Stimulated activated CD8-positive, alpha-beta memory T cell treated with anti-CD3 and anti-CD28 coated beads, Interleukin-4, amount 100 ng/mL, for 24 hours (primary cell): ENCODE data around the gene QSOX1.

Experiments
- DNase-seq: peaks from one replicate; pipeline ENCODE4 v3.0.0-alpha.2; 2020; ENCODE audit warnings: low read depth

The QSOX1 gene

DNA sequence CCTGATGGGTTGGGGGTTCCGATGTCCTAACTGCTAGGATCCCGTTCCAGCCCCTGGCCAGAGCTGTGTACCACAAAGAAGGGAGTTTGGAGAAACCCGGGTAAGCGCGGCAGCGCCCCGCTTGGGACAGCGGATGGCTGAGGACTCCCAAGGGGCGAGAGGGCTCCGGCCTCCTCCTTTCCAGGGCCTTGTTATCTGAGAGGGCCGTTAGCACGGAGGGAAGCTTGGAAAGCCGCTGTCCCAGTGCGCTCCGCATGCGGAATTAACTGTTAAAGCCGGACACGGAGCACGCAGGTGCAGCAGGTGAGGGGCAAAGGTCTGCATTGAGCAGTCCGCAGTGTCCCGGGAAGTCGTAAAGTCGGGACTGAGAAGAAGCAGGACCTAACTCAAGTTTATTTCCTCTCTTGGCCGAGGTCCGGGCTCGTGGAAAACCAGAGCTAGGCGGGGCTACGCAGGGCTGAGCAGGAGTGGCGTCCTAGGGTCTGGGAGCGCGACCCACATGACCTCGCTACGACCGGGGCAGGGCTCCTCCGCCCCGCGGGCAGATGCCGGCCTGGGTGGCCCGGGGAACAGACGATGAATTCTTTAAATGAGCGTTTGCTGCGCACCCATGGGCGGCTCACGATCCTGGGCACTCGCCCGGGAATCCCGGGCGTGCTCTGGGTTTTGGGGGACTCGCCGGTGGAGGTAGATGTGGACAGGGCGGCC lies 79.9 kb downstream of the QSOX1 start:
- no peak for DNase-seq

GRCh38 chr1:180235077-180235501 lies 80.4 kb downstream of the QSOX1 start:
- DNase-seq: no peak

DNA sequence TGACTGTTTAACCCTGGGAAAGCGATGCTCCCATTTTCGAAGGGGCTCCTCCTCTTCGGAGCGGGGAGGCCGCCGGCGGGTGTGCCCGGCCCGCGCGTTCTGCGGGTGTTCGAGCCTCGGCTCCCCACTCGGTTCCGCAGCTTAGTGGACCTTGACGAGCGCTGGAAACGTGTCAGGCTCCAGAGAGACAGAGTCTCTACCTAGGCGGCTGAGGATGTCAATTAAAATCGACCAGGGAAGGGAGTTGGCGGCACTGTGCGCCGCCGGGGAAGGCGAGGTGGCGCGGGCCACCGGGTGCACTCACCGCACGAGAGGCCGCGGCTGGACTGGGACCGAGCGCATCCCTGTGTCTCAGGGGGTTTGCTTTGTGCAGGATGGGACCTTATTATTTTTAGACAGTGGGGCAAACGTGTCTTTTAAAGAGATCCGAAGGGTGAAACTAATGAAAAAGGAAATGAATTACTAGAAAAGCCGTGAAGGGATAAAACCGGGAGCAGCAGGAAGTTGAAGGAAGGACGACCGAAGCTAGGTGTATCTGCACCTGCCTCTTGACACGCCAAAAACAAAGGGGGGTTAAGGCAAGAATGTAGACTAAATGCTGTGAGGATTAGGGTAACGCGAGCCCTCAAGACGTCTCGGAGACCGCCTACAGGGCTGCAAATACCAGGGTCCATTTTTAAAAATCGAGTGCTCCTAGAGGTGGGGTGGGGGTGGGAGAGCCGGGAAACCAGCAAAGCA lies 81.0 kb downstream of the QSOX1 start:
- no peak for DNase-seq

DNA sequence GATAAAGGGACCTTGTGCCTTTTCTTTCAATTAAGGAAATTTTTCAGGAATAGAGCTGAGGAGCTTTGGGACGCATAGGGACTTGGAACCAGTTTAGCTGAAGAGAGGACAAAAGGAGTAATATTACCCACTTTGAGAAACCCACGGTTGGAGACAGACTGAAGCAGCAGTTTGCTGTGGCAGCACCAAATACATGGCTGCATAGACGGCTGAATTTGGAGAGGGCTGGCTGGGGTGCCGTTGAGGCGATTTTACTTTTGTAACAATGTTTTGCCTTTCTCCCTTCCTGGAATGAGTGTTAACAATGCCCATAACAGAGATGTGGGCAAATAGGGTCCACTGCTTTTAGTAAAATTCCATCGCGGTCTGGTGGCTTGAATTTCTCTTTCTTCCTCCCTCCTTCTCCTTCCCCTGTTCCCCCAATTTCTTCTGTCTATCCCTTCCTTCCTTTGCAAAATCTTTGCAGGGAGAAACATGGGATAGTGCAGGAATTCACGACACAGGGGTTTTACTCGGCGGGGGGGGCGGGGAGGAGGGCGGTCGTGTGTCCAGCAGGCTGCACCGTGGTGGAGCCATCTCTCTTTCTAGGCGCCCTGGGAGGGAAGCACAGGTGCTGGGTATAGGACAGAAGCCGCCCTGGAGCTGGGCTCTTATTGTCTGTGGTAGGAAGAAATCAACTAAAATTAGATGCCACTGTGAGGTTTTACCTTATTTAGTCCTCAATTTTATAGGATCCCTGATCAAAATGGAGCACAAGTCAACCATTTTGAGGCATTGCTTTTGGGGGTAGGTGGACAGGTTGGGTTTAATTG lies 82.2 kb downstream of the QSOX1 start:
- no peak for DNase-seq

GRCh38 chr1:180237869-180238476 lies 83.3 kb downstream of the QSOX1 start:
- DNase-seq: no peak

DNA sequence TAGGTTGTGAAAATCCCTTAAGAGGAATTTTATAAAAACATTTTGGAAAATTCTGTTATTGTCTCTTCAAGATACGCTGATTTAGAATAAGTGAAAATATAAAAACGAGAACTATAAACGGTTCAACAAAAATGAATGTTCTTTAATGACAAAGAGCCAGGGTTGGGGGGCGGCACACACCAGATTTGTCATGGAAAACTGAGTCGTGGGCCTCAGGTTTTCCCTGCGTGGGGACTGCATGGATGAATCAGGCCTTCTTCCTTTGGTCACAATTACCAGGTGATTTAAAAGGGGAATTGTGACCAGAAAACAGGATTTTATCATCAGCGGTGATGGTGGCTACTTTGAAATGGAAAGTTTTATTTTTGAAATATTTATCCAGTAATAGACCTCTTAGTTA lies 84.0 kb downstream of the QSOX1 start:
- no peak for DNase-seq

DNA sequence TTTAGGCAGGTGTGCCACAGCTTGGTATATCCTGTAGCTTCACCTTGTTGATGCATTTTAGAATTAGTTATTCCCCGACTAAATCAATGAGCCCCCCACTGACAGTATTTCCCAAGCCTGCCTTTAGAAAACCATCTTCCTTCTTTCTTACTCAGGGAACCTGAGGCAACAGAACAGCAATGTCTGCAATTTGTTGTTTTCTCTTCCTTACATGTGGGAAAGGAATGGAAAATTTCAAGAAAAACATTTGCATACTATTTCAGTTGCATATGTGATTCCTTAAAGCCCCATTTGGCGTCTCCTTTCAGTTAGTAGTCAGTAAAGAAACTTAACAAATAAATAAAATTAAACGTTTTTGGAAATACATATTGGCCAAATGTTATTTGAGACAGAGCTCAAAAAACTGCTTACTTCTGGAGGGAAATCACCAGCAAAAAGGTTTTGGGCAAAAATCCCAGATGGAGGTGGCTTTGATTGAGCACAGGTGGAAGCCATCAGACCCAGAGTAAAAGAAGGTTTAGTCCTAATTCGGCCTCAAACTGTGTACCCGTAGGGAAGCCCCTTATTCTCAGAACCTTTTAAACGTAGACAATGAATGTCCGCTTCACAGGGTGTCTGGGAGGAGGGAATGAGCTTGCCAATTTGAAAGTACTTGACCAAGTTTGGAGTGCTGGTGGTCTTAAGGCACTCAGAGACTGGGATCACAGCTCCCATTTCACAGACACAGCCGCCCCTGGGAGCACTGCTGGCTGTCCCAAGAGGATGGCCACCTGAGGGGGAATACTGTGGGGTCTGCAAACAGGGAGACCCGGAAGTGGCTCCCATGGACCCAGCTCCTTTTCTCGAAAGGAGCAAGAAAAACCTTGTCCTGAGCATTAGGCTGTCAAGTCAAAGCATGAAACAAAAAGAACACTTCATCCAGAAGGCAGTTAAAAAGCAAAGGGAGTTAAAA lies 84.8 kb downstream of the QSOX1 start:
- DNase-seq: no peak

DNA sequence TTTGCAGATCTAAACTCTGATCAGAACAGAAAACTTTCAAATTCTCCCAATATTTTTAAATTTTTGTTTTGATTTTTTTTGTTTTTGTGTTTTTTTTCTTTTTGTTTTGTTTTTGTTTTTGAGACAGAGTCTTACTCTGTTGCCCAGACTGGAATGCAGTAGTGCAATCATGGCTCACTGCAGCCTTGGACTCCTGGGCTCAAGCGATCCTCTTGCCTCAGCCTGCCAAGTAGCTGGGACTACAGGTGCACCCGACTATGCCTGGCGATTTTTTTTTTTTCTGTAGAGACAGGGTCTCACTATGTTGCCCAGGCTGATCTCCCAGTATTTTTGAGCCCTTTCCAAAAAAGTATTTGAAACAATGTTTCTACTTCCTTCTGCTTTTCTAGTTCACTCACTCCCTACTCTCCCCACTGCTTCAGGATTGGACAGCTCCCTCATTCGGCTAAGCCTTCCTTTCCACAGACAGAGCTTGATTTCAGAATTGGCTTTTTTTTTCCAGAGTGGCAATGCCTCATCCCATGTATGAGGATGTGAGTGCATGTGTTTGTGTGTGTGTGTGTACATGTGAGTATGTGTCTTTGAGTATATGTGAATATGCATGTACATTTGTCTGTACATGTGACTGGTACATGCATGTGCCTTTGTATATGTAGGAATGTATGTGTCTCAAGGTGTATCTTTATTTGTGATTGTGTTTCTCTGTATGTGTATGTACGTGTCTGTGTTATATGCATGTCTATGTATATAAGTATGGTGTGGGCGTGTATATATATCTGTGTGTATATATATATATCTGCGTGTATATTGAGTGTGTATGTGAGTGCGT lies 87.3 kb downstream of the QSOX1 start:
- DNase-seq: no peak

DNA sequence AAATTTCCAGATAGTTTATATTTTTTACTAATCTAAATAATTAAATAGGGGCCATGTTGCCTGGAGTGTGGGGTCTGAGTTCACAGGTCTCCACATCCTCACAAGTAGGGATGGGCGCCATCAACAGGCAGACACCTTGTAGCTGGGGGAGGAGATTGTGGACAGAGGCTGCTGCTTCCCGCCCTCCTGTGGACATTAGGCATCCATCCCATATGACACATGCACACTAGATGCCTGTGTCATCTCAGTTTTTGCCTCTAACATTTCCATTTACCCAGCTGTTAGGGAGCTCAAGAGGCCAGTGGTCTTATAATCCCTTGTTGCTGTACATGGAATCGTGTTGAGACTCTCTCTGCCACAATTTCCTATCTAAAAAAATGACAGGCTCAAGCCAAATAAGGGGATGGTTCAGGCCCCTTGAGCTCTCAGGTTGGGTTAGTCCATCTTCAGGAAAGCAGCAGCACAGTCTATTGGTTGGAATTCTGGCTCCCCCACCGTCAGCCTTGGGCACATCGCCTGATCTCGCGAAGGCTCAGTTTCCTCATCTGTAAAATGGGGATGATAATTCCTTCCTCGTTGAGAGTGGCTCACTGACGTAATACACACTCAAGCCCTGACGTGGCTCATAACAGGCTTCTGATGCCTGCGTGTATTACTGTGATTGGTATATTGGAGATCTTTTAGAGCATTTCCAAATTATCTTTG lies 89.0 kb downstream of the QSOX1 start:
- DNase-seq: no peak

DNA sequence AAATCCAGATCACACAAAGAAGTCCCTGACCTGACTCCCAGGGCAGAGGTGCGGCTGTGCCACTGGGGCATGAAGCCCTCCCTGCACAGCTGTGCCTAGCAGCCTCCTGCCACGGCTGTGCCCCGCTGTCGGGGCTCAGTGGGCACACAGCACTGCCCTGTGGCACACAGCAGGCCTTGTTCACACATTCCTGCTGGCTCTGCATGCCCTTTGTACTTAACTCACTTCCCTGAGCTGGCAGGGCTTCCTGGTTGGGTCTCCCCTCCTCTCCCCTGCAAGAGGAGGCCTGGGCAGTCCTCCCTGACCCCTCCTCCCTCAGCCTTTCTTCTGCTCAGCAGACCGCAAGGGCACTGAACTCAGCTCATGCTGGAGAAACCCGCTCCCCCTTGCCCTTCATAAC lies 90.2 kb downstream of the QSOX1 start:
- DNase-seq: no peak

DNA sequence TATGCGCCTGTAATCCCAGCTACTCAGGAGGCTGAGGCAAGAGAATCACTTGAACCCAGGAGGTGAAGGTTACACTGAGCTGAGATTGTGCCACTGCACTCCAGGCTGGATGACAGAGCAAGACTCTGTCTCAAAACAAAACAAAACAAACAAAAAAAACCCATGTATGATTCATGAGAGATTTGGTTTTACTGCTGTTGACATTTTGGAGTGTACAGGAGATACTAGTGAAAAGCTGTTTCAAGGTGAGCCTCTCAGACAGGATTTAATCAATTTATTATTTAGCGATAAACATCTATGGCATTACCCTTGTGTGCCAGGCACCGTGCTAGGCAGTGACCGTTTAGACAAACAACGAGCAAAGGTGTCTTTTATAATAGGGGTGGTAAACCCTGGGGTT lies 91.9 kb downstream of the QSOX1 start:
- no peak for DNase-seq

GRCh38 chr1:180247061-180247460 lies 92.4 kb downstream of the QSOX1 start:
- DNase-seq: no peak

GRCh38 chr1:180247580-180247979 lies 92.9 kb downstream of the QSOX1 start:
- no peak for DNase-seq

DNA sequence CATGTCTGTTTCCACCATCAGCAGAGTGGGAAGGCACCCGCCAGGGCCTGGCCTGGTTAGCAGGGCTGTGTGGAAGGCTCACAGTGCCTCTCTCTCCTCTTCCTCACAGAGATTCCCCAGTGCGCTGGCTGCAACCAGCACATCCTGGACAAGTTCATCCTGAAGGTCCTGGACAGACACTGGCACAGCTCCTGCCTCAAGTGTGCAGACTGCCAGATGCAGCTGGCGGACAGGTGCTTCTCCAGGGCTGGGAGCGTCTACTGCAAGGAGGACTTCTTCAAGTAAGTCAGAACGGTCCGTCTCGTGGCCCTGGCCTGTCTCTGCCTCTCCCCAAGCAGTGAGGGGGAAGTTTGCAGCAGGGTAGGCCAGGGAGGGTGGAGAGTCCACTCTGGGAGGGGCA lies 93.5 kb downstream of the QSOX1 start:
- no peak for DNase-seq

GRCh38 chr1:180248731-180249681 lies 94.3 kb downstream of the QSOX1 start:
- DNase-seq: no peak

- DNase-seq: no peak
These were observed 95.2 kb downstream of the QSOX1 start for GRCh38 chr1:180249725-180250498.

- DNase-seq: no peak
These were observed 95.8 kb downstream of the QSOX1 start for GRCh38 chr1:180250499-180250770.

DNA sequence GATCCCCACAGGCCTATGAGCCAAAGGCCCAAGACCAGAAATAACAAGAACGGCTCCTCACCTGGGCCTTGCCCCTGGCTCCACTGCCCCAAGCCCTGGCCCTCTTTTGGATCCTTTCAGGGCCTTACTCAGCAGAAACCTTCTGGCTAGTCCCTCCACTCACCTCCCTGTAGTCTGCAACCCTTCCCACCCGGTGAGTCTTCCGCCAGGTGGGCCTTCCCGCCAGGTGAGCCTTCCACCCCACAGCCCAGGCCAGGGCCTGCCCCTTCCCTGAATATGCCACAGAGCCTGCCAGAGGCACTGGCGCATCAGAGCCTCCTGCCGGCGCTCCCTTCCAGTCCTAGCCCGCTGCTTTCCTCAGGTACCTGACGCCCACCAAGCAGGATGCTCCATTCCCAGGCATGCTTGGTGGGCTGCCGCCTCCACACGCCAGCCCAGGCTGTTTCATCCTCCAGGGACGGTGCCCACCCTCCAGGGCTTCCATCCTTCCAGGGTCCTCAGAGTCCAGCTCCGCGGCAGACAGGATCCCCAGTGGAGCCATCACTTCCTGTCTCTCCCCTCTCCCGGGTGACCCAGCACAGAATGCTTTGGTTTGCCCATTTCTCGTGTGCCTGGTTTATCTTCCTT lies 96.3 kb downstream of the QSOX1 start:
- no peak for DNase-seq
